ENCODE measurements around the gene THAP4. TPM values are rescaled to one million over a fixed set of nuclear protein-coding genes. Genes with fewer than 3 reads are reported as not detected.

The THAP4 gene
- total and polyA plus RNA-seq, 2 of the 13 experiments (the other 11 are each of a cell fraction or from before 2014, with no cell fraction given), result 59.7 to 75.7 TPM

- in situ Hi-C loops (cut with HindIII; ENCODE audit: extremely low pct_ligation_motif_present, low pct_unique_long_range_greater_than_20kb) (loop anchor here (25.0 kb wide), 1 partner anchor 776 kb away; the partner anchor contains the start of gene AGXT), intact Hi-C loops (cut with micrococcal nuclease; ENCODE audit: unreplicated experiment) (loop anchor here (2.0 kb wide), 1 partner anchor 321 kb away; no protein-coding TSS in a partner anchor)
- Histone ChIP-seq H2AFZ (ENCODE audit: low read length) (no peak overlapping the region), H3K79me2 (ENCODE audit: insufficient read depth, low read length) (peaks cover 85% of the 10 kb centered on the region), H4K20me1 (ENCODE audit: insufficient read depth, low read length) (peaks cover 41% of the 10 kb centered on the region), H3K4me3 (replicated peaks in 1 of 3; ENCODE audit: insufficient read depth in 1 of 3, low read depth in 2 of 3, low read length in 3 of 3) (peak overlapping the region; percentile 95 to 100 (median 99)), H3K9me3 (ENCODE audit: low read length) (no peaks in the 10 kb centered on the region), H3K27ac (ENCODE audit: extremely low read length, insufficient read depth, low read length) (peak overlapping the region; percentile 100), H3K36me3 (replicated peaks in 1 of 2; ENCODE audit: control insufficient read depth in 1 of 2, insufficient read depth in 2 of 2, low read length in 2 of 2) (peaks cover 11 to 30% of the 10 kb centered on the region in 2 experiments), H3K9ac (ENCODE audit: insufficient read depth, low read depth, low read length) (peak overlapping the region; percentile 100), H3K27me3 (ENCODE audit: control insufficient read depth in 1 of 2, insufficient read depth in 2 of 2, low read length in 2 of 2) (no peaks in the 10 kb centered on the region; a peak in 1 of 5 replicates), H3K4me1 (ENCODE audit: insufficient read depth, low read length) (peaks cover 59% of the 10 kb centered on the region), H3K4me2 (ENCODE audit: low read depth, low read length) (peak overlapping the region; percentile 86)
- no peak for DNase-seq (ENCODE audit: low spot score)
- ChIA-PET POLR2A (interaction anchor here (1.0 to 1.6 kb wide), 8 partner anchors 9 to 80 kb away, joined by 3 to 7 read pairs (median 4); partner anchors contain the start of genes BOK, DTYMK and ING5), CTCF (ENCODE audit: low intra/inter-chr PET ratio, low total read pairs) (interaction anchor here (1.5 kb wide), 1 partner anchor 21 kb away, joined by 4 read pairs; no protein-coding TSS in a partner anchor)
- ATAC-seq, result peak; percentile 12; the same call in 2 of the 3 replicates
- BruUV-seq (replicated peaks), result TSS peak; percentile 56
- no peak for FAIRE-seq
- WGBS (ENCODE audit: low lambda C conversion rate), result 1% methylated on average over 39 of the region's 67 CpGs
- TF ChIP-seq FOSL2 (CRISPR knock-in tag; IDR thresholded peaks at IDR 0.05) (no peak), RBFOX2 (IDR thresholded peaks at IDR 0.05; ENCODE audit: low read depth, low read length) (peak; percentile 26), PREB (CRISPR knock-in tag; IDR thresholded peaks at IDR 0.05) (0 out of 2 replicates have a peak, but pooled peaks have one; percentile 1), ZNF18 (CRISPR knock-in tag; IDR thresholded peaks at IDR 0.05; ENCODE audit: insufficient replicate concordance) (peak; percentile 9), TCF7L2 (IDR thresholded peaks at IDR 0.05; ENCODE audit: low read depth, low read length) (no peak), NFE2L2 (IDR thresholded peaks at IDR 0.05; ENCODE audit: low read length) (no peak), CREB1 (IDR thresholded peaks at IDR 0.05) (peak; percentile 86), CREB1 (CRISPR knock-in tag; IDR thresholded peaks at IDR 0.05) (no peak), SOX13 (IDR thresholded peaks at IDR 0.05) (no peak), SOX13 (CRISPR knock-in tag; conservative IDR thresholded peaks at IDR 0.05 in 1 of 2, IDR thresholded peaks at IDR 0.05 in 1 of 2) (no peak), BCL3 (CRISPR knock-in tag; IDR thresholded peaks at IDR 0.05) (peak; percentile 49; the same call in 1 of the 2 replicates), ASH2L (IDR thresholded peaks at IDR 0.05; ENCODE audit: insufficient read length, low read depth, low read length) (peak; percentile 82), KDM6A (CRISPR knock-in tag; IDR thresholded peaks at IDR 0.05; ENCODE audit: low read depth) (no peak), NFE2L1 (CRISPR knock-in tag; IDR thresholded peaks at IDR 0.05; ENCODE audit: borderline replicate concordance) (no peak), ZNF253 (CRISPR knock-in tag; IDR thresholded peaks at IDR 0.05; ENCODE audit: borderline replicate concordance) (no peak), ZNF567 (CRISPR knock-in tag; IDR thresholded peaks at IDR 0.05; ENCODE audit: borderline replicate concordance) (no peak), E2F5 (CRISPR knock-in tag; conservative IDR thresholded peaks at IDR 0.05) (0 out of 2 replicates have a peak, but pooled peaks have one; percentile 9), PPARG (CRISPR knock-in tag; conservative IDR thresholded peaks at IDR 0.05) (no peak), ZFY (CRISPR knock-in tag; IDR thresholded peaks at IDR 0.05) (peak; percentile 63)
These were observed 1.1 kb upstream of the THAP4 start for GRCh38 chr2:241637795-241638660.
